ENCODE results near the gene TFPI.

DNA sequence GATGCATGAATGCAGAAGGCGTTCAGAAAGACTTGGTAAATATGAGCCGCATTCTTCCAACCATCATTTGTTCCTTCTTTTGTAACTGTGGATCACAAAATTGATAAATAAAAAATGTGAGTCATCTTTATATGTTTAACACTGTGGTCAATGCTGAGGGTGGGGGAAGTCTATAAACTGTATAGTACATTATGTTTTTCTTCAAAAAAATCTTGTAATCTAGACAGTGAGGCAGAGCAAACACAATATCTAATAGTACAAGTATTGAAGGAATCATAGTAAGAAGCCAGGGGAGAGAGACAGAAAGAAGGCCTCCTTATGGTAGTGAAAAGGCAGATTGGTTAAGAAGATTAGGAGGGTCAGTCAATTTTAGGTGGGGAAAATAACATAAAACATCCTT, 75.5 kb downstream of the TFPI start:
- TF ChIP-seq EP300 (IDR thresholded peaks at IDR 0.05; ENCODE audit: borderline replicate concordance) (no peak), ZBTB7A (IDR thresholded peaks at IDR 0.05; ENCODE audit: low read depth) (no peak)
